Spleen (tissue), 11 donors: Measurements from ENCODE around the gene FAHD2A. TPM values are rescaled to one million over a fixed set of nuclear protein-coding genes. Genes with fewer than 3 reads are reported as not detected.

Experiments used
- DNase-seq: peaks from one replicate; pipeline ENCODE4 v3.0.0-alpha.2; 2020
- H3K27ac ChIP-seq, 8 donors: fragments of 200-600 bp; sonication (generic) in 7 of 8; 1 replicate in 4 of 8; 2 replicates in 4 of 8; pipeline versions ENCODE4 v1.5.0 to v1.8.0; 2016 to 2021; ENCODE audit warnings: inconsistent platforms in 4 of 8, mild to moderate bottlenecking in 4 of 8, moderate library complexity in 1 of 8
- H3K27me3 ChIP-seq, 7 donors: fragments of 200-600 bp; sonication (generic) in 6 of 7; replicated peaks in 1 of 7; 1 replicate in 4 of 7; 2 replicates in 3 of 7; pipeline versions ENCODE4 v1.5.0 to v1.8.0; 2016 to 2021; ENCODE audit warnings: inconsistent platforms in 3 of 7, mild to moderate bottlenecking in 1 of 7
- H3K36me3 ChIP-seq, 6 donors: fragments of 200-600 bp; sonication (generic) in 5 of 6; 1 replicate in 4 of 6; 2 replicates in 2 of 6; pipeline versions ENCODE4 v1.5.0 to v1.8.0; 2016 to 2021; ENCODE audit warnings: inconsistent platforms in 2 of 6
- H3K4me1 ChIP-seq, 6 donors: fragments of 200-600 bp; sonication (generic) in 5 of 6; 1 replicate in 3 of 6; 2 replicates in 3 of 6; pipeline versions ENCODE4 v1.5.0 to v1.8.0; 2016 to 2021; ENCODE audit warnings: inconsistent platforms in 3 of 6
- H3K4me3 ChIP-seq, 8 donors: fragments of 200-600 bp; sonication (generic) in 7 of 8; 1 replicate in 4 of 8; 2 replicates in 4 of 8; pipeline versions ENCODE4 v1.5.0 to v1.8.0; 2016 to 2021; ENCODE audit warnings: inconsistent platforms in 4 of 8, mild to moderate bottlenecking in 4 of 8, moderate library complexity in 2 of 8
- H3K9me3 ChIP-seq, 8 donors: fragments of 200-600 bp; sonication (generic) in 7 of 8; 1 replicate in 4 of 8; 2 replicates in 4 of 8; pipeline versions ENCODE4 v1.5.0 to v1.8.0; 2016 to 2021; ENCODE audit warnings: inconsistent platforms in 4 of 8
- CTCF ChIP-seq, 11 experiments: fragments of 200-600 bp in 7 of 11; fragments of 450-650 bp in 4 of 11; sonication (generic) in 4 of 11; IDR thresholded peaks in 8 of 11; conservative IDR thresholded peaks in 3 of 11; 1 replicate in 7 of 11; 2 replicates in 4 of 11; pipeline versions ENCODE4 v1.4.0 to v1.8.0; 2016 to 2021; ENCODE audit warnings: antibody characterized with exemption in 11 of 11, inconsistent platforms in 4 of 11, mild to moderate bottlenecking in 1 of 11
- POLR2A ChIP-seq, 3 donors: fragments of 450-650 bp; IDR thresholded peaks; one replicate each; pipeline ENCODE4 v1.5.1; 2017; ENCODE audit warnings: antibody characterized with exemption in 3 of 3, mild to moderate bottlenecking in 1 of 3
- POLR2AphosphoS5 ChIP-seq, 3 donors: sonication (generic); formaldehyde crosslinking; IDR thresholded peaks; one replicate each; pipeline ENCODE4 v1.5.1; 2017; ENCODE audit warnings: antibody characterized with exemption in 3 of 3
- WGBS, 5 donors: extraction: QIAGEN DNeasy Blood & Tissue Kit in 3 of 5; methylation state at CpG; one replicate each; pipeline versions ENCODE4 v1.1.5 to v1.1.7; 2013 to 2018; 5-methylcytosine and 5-hydroxymethylcytosine counted together
- intact Hi-C: fragments of 100-400 bp; cut with DNase I; formaldehyde crosslinking; loops from one replicate; pipeline ENCODE4 v1.15.0; 2023; ENCODE audit warnings: low total_unique reads
- polyA plus RNA-seq, 3 donors: library from polyadenylated mRNA; stranded (reverse); fragments of 200-250 nt; gene quantifications; one replicate each; pipeline ENCODE4 v1.2.1, GENCODE V29; 2013
- total RNA-seq, 7 donors: library from RNA; depleted of rRNA in 3 of 7; stranded (reverse); fragments of >200 nt in 3 of 7; fragmentation: NEBNext Ultra II Directional in 4 of 7; extraction: Animal tissue kit (Norgen Biotek cat#: 25700) in 4 of 7; gene quantifications; one replicate each; pipeline versions ENCODE4 v1.1.0 to v1.2.1, GENCODE V29; 2016 to 2021
- donor health status: healthy with polysubstance abuse.
- donor health status: DM: no; HTN: no; CAD: no; lungs with moderate emphysema.
- donor health status: DM: no; HTN: no; CAD: no.
- donor health status: Bipolar disorder and iron deficiency.
- donor health status: healthy.
- donor health status: DM: no; HTN: no; CAD: no.
- donor health status: DM: yes; HTN: yes; CAD: no.

The FAHD2A gene
- total and polyA plus RNA-seq, 10 donors = 10.9 to 23.7 (median 17.5) TPM

- 83 to 93% (median 90%) methylated on average over 9 of the region's 9 CpGs for WGBS, 5 donors
- Histone ChIP-seq H3K9me3 (no peaks in the 10 kb centered on the region), H3K4me1 (no peaks in the 10 kb centered on the region), H3K27me3 (peaks cover 0 to 5% (median 0%) of the 10 kb centered on the region in 7 donors), H3K4me3 (no peak overlapping the region), H3K27ac (no peak overlapping the region), H3K36me3 (no peaks in the 10 kb centered on the region)
- DNase-seq = peak; percentile 39
- intact Hi-C loops = no loop called here
- TF ChIP-seq POLR2A (IDR thresholded peaks at IDR 0.05) (no peak), POLR2AphosphoS5 (IDR thresholded peaks at IDR 0.05) (no peak), CTCF (IDR thresholded peaks at IDR 0.05 in 8 of 11, conservative IDR thresholded peaks at IDR 0.05 in 3 of 11) (no peak)
Observed at GRCh38 chr2:95362486-95362885, 40.0 kb upstream of the FAHD2A start.

GRCh38 chr2:95366514-95366913 lies 36.0 kb upstream of the FAHD2A start:
- Histone ChIP-seq H3K36me3 (no peaks in the 10 kb centered on the region), H3K27me3 (no peaks in the 10 kb centered on the region), H3K4me3 (no peak overlapping the region), H3K4me1 (no peaks in the 10 kb centered on the region), H3K9me3 (no peaks in the 10 kb centered on the region), H3K27ac (no peak overlapping the region)
- TF ChIP-seq POLR2A (IDR thresholded peaks at IDR 0.05) = no peak
- TF ChIP-seq POLR2AphosphoS5 (IDR thresholded peaks at IDR 0.05) = no peak
- no peak for TF ChIP-seq CTCF (IDR thresholded peaks at IDR 0.05 in 8 of 11, conservative IDR thresholded peaks at IDR 0.05 in 3 of 11)
- peak; percentile 12 for DNase-seq
- intact Hi-C loops = no loop called here
- 77 to 88% (median 86%) methylated on average over 6 of the region's 6 CpGs for WGBS, 5 donors

GRCh38 chr2:95372216-95372829 lies 30.2 kb upstream of the FAHD2A start:
- no peak for TF ChIP-seq POLR2AphosphoS5 (IDR thresholded peaks at IDR 0.05)
- no peak for TF ChIP-seq CTCF (IDR thresholded peaks at IDR 0.05 in 8 of 11, conservative IDR thresholded peaks at IDR 0.05 in 3 of 11)
- no peak for DNase-seq
- Histone ChIP-seq H3K27ac (no peak overlapping the region), H3K4me3 (no peak overlapping the region), H3K36me3 (peaks cover 0 to 4% (median 2%) of the 10 kb centered on the region in 6 donors), H3K27me3 (peaks cover 0 to 16% (median 0%) of the 10 kb centered on the region in 7 donors), H3K9me3 (no peaks in the 10 kb centered on the region), H3K4me1 (no peaks in the 10 kb centered on the region)
- WGBS, 5 donors = 90 to 94% (median 92%) methylated on average over 8 of the region's 8 CpGs
- intact Hi-C loops = no loop called here

- peak; percentile 42 for DNase-seq
- no peaks in the 10 kb centered on the region for H3K9me3 ChIP-seq
- intact Hi-C loops = no loop called here
- H3K27me3 ChIP-seq = peaks cover 0 to 16% (median 0%) of the 10 kb centered on the region in 7 donors
- H3K4me3 ChIP-seq = no peak overlapping the region
- no peaks in the 10 kb centered on the region for H3K4me1 ChIP-seq
- TF ChIP-seq CTCF (IDR thresholded peaks at IDR 0.05 in 8 of 11, conservative IDR thresholded peaks at IDR 0.05 in 3 of 11) (no peak), POLR2AphosphoS5 (IDR thresholded peaks at IDR 0.05) (no peak), POLR2A (IDR thresholded peaks at IDR 0.05) (no peak)
- no peak overlapping the region for H3K27ac ChIP-seq
- 90 to 99% (median 93%) methylated on average over 8 of the region's 8 CpGs for WGBS, 5 donors
- peaks cover 0 to 9% (median 2%) of the 10 kb centered on the region in 6 donors for H3K36me3 ChIP-seq
Observed at GRCh38 chr2:95372845-95373244, 29.7 kb upstream of the FAHD2A start.
